NCI-H748 (cell line): ENCODE results near the gene HEATR5B.
"Not testable (repeated sequence)": the region's sequence is repeated elsewhere in the genome, so short reads cannot be mapped to it uniquely, and the experiment has no call there.

Source experiments
- DNase-seq: peaks from one replicate; lab custom pipeline; 2025; ENCODE audit not compliant: unreplicated experiment; lab: John Stamatoyannopoulos, UW

Gene HEATR5B

DNA sequence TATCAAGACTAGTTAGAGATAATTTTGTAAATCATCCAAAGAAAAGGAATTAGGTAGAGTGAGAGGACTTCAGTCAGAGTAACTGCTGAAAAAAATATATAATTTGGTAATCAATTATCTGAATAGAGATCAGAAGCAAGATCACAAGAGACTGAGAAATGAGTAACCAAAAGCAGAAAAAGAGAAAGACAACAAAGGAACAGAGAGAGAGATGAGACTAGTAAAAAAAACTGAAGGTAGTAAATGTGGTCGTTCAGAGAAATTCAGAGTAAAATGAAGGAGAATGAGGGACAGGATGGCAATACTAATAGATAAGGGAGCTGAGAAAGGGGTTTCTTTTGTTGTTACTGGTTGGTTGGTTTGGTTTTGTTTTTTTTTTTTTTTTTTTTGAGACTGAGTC, 134.3 kb downstream of the HEATR5B start:
- DNase-seq, result no peak

DNA sequence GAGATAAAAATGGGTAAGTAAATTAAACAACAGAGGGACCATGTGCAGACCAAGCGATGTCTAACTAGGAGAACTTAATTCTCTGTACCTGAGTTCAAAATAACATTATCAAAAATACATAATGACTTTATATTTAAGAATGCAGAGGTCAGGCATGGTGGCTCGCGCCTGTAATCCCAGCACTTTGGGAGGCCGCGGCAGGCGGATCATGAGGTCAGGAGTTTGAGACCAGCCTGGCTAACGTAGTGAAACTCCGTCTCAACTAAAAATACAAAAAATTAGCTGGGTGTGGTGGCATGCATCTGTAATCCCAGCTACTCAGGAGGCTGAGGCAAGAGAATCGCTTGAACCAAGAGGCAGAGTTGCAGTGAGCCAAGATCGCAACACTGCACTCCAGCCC, 138.9 kb downstream of the HEATR5B start:
- not testable (repeated sequence) for DNase-seq

DNA sequence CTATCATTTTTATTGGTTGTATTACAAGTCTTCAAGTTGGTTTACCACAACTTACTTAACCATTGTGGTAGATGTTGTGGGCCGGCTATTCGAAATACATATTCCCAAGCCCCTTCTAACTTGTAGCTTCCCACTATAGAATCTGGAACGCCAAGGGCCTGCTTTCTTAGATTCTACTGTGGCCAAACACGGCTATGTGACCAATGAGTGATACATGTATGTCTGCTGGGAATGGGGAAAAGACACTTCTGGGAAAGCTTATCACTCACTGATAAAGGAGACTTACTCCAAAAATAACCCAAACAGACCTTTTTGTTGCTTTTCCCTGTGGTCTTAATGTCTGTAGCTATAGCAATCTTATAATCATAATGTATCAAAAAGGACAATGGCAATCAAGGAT, 142.3 kb downstream of the HEATR5B start:
- no peak for DNase-seq

DNA sequence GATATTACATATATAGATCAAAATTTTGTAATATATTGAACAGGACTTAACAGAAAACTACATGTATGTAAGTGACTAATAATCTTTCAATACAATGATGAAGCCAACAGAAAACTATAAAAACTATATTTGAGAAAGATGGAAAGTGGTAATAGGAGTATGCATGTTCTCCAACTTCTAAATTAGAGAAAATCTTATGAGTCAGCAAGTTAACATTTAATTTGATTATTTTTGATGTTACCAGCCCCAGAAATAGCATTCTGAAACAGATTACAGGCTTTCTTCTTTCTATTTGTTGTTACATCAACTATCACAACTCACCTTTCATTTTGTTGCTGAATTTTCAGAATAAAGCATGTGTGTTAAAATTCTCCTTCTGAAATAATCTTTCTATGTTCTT, 147.6 kb downstream of the HEATR5B start:
- DNase-seq, result not testable (repeated sequence)

DNA sequence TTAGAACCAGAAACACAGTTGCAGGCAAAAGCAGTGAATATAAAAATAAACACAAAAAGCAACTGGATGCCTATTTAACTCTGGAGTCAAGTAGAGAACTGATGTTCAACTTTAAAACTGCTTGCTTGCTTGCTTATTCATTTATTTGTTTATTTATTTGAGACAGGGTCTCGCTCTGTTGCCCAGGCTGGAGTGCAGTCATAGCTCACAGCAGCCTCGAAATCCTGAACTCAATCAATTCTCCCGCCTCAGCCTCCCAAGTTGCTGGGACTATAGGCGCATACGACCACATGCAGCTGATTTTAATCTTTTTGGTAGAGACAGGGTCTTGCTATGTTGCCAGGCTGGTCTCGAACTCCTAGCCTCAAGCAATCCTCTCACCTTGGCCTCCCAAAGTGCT, 152.5 kb downstream of the HEATR5B start:
- not testable (repeated sequence) for DNase-seq
